Measurements from ENCODE around the gene INO80.

Gene INO80

GRCh38 chr15:40938536-40938870 lies 177.6 kb downstream of the INO80 start:
- no peak for TF ChIP-seq POLR2AphosphoS5 (IDR thresholded peaks at IDR 0.05; ENCODE audit: low read depth, low read length)
- TF ChIP-seq TAF1 (IDR thresholded peaks at IDR 0.05; ENCODE audit: borderline replicate concordance, low read depth, low read length): no peak
- TF ChIP-seq POLR2A (IDR thresholded peaks at IDR 0.05; ENCODE audit: low read depth, low read length): no peak
- DNase-seq (ENCODE audit: insufficient read length) (no peak), FAIRE-seq (no peak)

- TF ChIP-seq POLR2A (IDR thresholded peaks at IDR 0.05; ENCODE audit: low read depth, low read length): no peak
- TF ChIP-seq POLR2AphosphoS5 (IDR thresholded peaks at IDR 0.05; ENCODE audit: low read depth, low read length): no peak
- TF ChIP-seq TAF1 (IDR thresholded peaks at IDR 0.05; ENCODE audit: borderline replicate concordance, low read depth, low read length): no peak
- no peak for FAIRE-seq
- DNase-seq (ENCODE audit: insufficient read length): no peak
Measured at GRCh38 chr15:40937762-40938535, 178.1 kb downstream of the INO80 start.

GRCh38 chr15:40936709-40937666 lies 179.1 kb downstream of the INO80 start:
- FAIRE-seq (no peak), DNase-seq (ENCODE audit: insufficient read length) (no peak)
- TF ChIP-seq POLR2A (IDR thresholded peaks at IDR 0.05; ENCODE audit: low read depth, low read length) (no peak), POLR2AphosphoS5 (IDR thresholded peaks at IDR 0.05; ENCODE audit: low read depth, low read length) (no peak), TAF1 (IDR thresholded peaks at IDR 0.05; ENCODE audit: borderline replicate concordance, low read depth, low read length) (no peak)

GRCh38 chr15:40936234-40936708 lies 179.8 kb downstream of the INO80 start:
- TF ChIP-seq POLR2A (IDR thresholded peaks at IDR 0.05; ENCODE audit: low read depth, low read length) (no peak), TAF1 (IDR thresholded peaks at IDR 0.05; ENCODE audit: borderline replicate concordance, low read depth, low read length) (no peak)
- DNase-seq (ENCODE audit: insufficient read length) (no peak), FAIRE-seq (no peak)

GRCh38 chr15:40934457-40934856 lies 181.6 kb downstream of the INO80 start:
- DNase-seq (ENCODE audit: insufficient read length) (no peak), FAIRE-seq (no peak)
- TF ChIP-seq POLR2A (IDR thresholded peaks at IDR 0.05; ENCODE audit: low read depth, low read length): no peak
- TF ChIP-seq POLR2AphosphoS5 (IDR thresholded peaks at IDR 0.05; ENCODE audit: low read depth, low read length): no peak
- no peak for TF ChIP-seq TAF1 (IDR thresholded peaks at IDR 0.05; ENCODE audit: borderline replicate concordance, low read depth, low read length)

- FAIRE-seq: no peak
- DNase-seq (ENCODE audit: insufficient read length): no peak
Measured at GRCh38 chr15:40933517-40933902, 182.6 kb downstream of the INO80 start.

GRCh38 chr15:40932649-40933516 lies 183.2 kb downstream of the INO80 start:
- FAIRE-seq (no peak), DNase-seq (ENCODE audit: insufficient read length) (no peak)

More at GRCh38 chr15:40933517-40933902, 182.6 kb downstream of the INO80 start:
- TF ChIP-seq TAF1 (IDR thresholded peaks at IDR 0.05; ENCODE audit: borderline replicate concordance, low read depth, low read length): no peak
- no peak for TF ChIP-seq POLR2AphosphoS5 (IDR thresholded peaks at IDR 0.05; ENCODE audit: low read depth, low read length)
- no peak for TF ChIP-seq POLR2A (IDR thresholded peaks at IDR 0.05; ENCODE audit: low read depth, low read length)

GRCh38 chr15:40932156-40932555 lies 183.9 kb downstream of the INO80 start:
- no peak for TF ChIP-seq POLR2AphosphoS5 (IDR thresholded peaks at IDR 0.05; ENCODE audit: low read depth, low read length)
- no peak for DNase-seq (ENCODE audit: insufficient read length)
- no peak for FAIRE-seq

More at GRCh38 chr15:40932649-40933516, 183.2 kb downstream of the INO80 start:
- TF ChIP-seq TAF1 (IDR thresholded peaks at IDR 0.05; ENCODE audit: borderline replicate concordance, low read depth, low read length) (no peak), POLR2AphosphoS5 (IDR thresholded peaks at IDR 0.05; ENCODE audit: low read depth, low read length) (no peak), POLR2A (IDR thresholded peaks at IDR 0.05; ENCODE audit: low read depth, low read length) (no peak)

GRCh38 chr15:40931300-40932142 lies 184.6 kb downstream of the INO80 start:
- TF ChIP-seq TAF1 (IDR thresholded peaks at IDR 0.05; ENCODE audit: borderline replicate concordance, low read depth, low read length): no peak
- no peak for TF ChIP-seq POLR2A (IDR thresholded peaks at IDR 0.05; ENCODE audit: low read depth, low read length)
- TF ChIP-seq POLR2AphosphoS5 (IDR thresholded peaks at IDR 0.05; ENCODE audit: low read depth, low read length): no peak
- DNase-seq (ENCODE audit: insufficient read length): no peak
- FAIRE-seq: no peak
